ENCODE results near the gene ALDH6A1. TPM values are rescaled to one million over a fixed set of nuclear protein-coding genes. Genes with fewer than 3 reads are reported as not detected.
"Not testable (repeated sequence)": the region's sequence is repeated elsewhere in the genome, so short reads cannot be mapped to it uniquely, and the experiment has no call there.

The ALDH6A1 gene
- polyA plus RNA-seq, 1 donor from 2014 or later = 11.1 TPM

GRCh38 chr14:74126315-74127013 is 42.2 kb upstream of the ALDH6A1 start:
- Histone ChIP-seq H2AFZ (ENCODE audit: low read depth, low read length) (no peak overlapping the region), H3K79me2 (replicated peaks; ENCODE audit: insufficient read depth, low read length) (no peaks in the 10 kb centered on the region), H3K27me3 (ENCODE audit: insufficient read depth, low read depth, low read length) (no peaks in the 10 kb centered on the region), H3K36me3 (ENCODE audit: insufficient read depth, low read length) (no peaks in the 10 kb centered on the region), H4K20me1 (ENCODE audit: insufficient read depth) (no peaks in the 10 kb centered on the region), H3K4me2 (ENCODE audit: low read length) (no peak overlapping the region), H3K9me3 (ENCODE audit: low read length) (no peaks in the 10 kb centered on the region), H3K9me2 (ENCODE audit: insufficient read depth, low read length) (no peaks in the 10 kb centered on the region), H3F3A (ENCODE audit: insufficient read depth, low read length, poor library complexity, severe bottlenecking) (no peaks in the 10 kb centered on the region), H3K27ac (ENCODE audit: low read length) (no peak overlapping the region), H3K9ac (ENCODE audit: low read length) (no peak overlapping the region), H3K4me3 (ENCODE audit: low read length) (no peak overlapping the region)
- TF ChIP-seq RAD21 (conservative IDR thresholded peaks at IDR 0.05) = no peak
- no peak for TF ChIP-seq POLR2AphosphoS5 (IDR thresholded peaks at IDR 0.05)
- TF ChIP-seq CTCF (IDR thresholded peaks at IDR 0.05; ENCODE audit: poor library complexity, severe bottlenecking) = no peak
- TF ChIP-seq SMC3 (conservative IDR thresholded peaks at IDR 0.05; ENCODE audit: poor library complexity) = no peak
- no peak for TF ChIP-seq MXI1 (conservative IDR thresholded peaks at IDR 0.05; ENCODE audit: poor library complexity, severe bottlenecking)
- TF ChIP-seq EZH2 (IDR thresholded peaks at IDR 0.05; ENCODE audit: borderline replicate concordance, insufficient read depth, low read length, poor library complexity, severe bottlenecking) = no peak
- TF ChIP-seq TAF1 (IDR thresholded peaks at IDR 0.05; ENCODE audit: low read depth) = no peak
- TF ChIP-seq EP300 (conservative IDR thresholded peaks at IDR 0.05; ENCODE audit: poor library complexity, severe bottlenecking) = no peak
- TF ChIP-seq REST (IDR thresholded peaks at IDR 0.05; ENCODE audit: borderline replicate concordance) = no peak

DNA sequence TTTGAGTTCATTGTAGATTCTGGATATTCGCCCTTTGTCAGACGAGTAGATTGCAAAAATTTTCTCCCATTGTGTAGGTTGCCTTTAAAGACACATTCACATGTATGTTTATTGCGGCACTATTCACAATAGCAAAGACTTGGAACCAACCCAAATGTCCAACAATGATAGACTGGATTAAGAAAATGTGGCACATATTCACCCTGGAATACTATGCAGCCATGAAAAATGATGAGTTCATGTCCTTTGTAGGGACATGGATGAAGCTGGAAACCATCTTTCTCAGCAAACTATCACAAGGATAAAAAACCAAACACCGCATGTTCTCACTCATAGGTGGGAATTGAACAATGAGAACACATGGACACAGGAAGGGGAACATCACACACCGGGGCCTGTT is 41.2 kb upstream of the ALDH6A1 start:
- H3K9me2 ChIP-seq (ENCODE audit: insufficient read depth, low read length); H3K27me3 ChIP-seq (ENCODE audit: insufficient read depth, low read depth, low read length); H3K4me3 ChIP-seq (ENCODE audit: low read length); H4K20me1 ChIP-seq (ENCODE audit: insufficient read depth); H3K79me2 ChIP-seq (replicated peaks; ENCODE audit: insufficient read depth, low read length); H2AFZ ChIP-seq (ENCODE audit: low read depth, low read length); H3F3A ChIP-seq (ENCODE audit: insufficient read depth, low read length, poor library complexity, severe bottlenecking); H3K9ac ChIP-seq (ENCODE audit: low read length); H3K36me3 ChIP-seq (ENCODE audit: insufficient read depth, low read length); H3K27ac ChIP-seq (ENCODE audit: low read length); H3K9me3 ChIP-seq (ENCODE audit: low read length); H3K4me2 ChIP-seq (ENCODE audit: low read length): not testable (repeated sequence)

Data from neural cell (in vitro differentiated cells).